Measurements from ENCODE around the gene ITGB7.

DNA sequence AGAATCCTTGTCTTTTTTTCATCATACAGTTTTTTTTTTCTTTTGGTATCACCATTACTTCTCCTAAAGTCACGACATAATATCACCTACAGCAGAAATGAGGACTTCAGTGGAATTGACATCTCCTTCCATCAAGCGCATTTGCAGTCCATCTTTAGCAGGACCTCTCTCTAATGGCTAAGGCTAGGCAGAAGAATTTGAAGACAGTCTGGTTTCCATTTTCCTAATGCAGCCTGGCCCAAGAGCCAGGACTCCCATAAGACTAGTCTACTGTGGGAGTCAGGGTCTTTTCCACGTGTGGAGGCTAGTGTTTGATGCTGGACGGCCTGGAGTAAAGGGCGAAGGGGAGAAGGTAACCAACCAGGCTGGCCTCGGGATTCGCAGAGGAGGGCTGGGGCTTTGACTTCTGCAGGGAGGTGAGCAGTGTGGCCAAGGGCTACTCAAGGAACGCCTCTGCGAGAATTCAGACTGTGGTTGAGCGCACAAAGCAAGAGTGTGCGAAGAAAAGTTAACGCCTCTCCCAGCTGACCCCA, 27.3 kb downstream of the ITGB7 start:
- peak in 1 of 2 experiments; percentile 53; a peak in 1 of 4 replicates for TF ChIP-seq SRF (CRISPR knock-in tag; IDR thresholded peaks at IDR 0.05)
- TF ChIP-seq, protein P1, sequence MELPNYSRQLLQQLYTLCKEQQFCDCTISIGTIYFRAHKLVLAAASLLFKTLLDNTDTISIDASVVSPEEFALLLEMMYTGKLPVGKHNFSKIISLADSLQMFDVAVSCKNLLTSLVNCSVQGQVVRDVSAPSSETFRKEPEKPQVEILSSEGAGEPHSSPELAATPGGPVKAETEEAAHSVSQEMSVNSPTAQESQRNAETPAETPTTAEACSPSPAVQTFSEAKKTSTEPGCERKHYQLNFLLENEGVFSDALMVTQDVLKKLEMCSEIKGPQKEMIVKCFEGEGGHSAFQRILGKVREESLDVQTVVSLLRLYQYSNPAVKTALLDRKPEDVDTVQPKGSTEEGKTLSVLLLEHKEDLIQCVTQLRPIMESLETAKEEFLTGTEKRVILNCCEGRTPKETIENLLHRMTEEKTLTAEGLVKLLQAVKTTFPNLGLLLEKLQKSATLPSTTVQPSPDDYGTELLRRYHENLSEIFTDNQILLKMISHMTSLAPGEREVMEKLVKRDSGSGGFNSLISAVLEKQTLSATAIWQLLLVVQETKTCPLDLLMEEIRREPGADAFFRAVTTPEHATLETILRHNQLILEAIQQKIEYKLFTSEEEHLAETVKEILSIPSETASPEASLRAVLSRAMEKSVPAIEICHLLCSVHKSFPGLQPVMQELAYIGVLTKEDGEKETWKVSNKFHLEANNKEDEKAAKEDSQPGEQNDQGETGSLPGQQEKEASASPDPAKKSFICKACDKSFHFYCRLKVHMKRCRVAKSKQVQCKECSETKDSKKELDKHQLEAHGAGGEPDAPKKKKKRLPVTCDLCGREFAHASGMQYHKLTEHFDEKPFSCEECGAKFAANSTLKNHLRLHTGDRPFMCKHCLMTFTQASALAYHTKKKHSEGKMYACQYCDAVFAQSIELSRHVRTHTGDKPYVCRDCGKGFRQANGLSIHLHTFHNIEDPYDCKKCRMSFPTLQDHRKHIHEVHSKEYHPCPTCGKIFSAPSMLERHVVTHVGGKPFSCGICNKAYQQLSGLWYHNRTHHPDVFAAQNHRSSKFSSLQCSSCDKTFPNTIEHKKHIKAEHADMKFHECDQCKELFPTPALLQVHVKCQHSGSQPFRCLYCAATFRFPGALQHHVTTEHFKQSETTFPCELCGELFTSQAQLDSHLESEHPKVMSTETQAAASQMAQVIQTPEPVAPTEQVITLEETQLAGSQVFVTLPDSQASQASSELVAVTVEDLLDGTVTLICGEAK (IDR thresholded peaks at IDR 0.05): no peak
- TF ChIP-seq, protein P1 (CRISPR knock-in tag; IDR thresholded peaks at IDR 0.05): no peak
- TF ChIP-seq, protein P2, sequence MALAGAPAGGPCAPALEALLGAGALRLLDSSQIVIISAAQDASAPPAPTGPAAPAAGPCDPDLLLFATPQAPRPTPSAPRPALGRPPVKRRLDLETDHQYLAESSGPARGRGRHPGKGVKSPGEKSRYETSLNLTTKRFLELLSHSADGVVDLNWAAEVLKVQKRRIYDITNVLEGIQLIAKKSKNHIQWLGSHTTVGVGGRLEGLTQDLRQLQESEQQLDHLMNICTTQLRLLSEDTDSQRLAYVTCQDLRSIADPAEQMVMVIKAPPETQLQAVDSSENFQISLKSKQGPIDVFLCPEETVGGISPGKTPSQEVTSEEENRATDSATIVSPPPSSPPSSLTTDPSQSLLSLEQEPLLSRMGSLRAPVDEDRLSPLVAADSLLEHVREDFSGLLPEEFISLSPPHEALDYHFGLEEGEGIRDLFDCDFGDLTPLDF (CRISPR knock-in tag; IDR thresholded peaks at IDR 0.05): no peak
